ENCODE results near the gene HSD17B7. TPM values are rescaled to one million over a fixed set of nuclear protein-coding genes. Genes with fewer than 3 reads are reported as not detected.

Gene HSD17B7
- total and polyA plus RNA-seq, 2 of the 13 experiments (the other 11 are each of a cell fraction or from before 2014, with no cell fraction given), result 43.9 to 84.9 TPM

GRCh38 chr1:162741574-162741973, 48.9 kb upstream of the HSD17B7 start:
- no peak overlapping the region for H3K27ac ChIP-seq (ENCODE audit: extremely low read length, insufficient read depth, low read length)
- intact Hi-C loops (cut with micrococcal nuclease; ENCODE audit: unreplicated experiment), result no loop called here
- TF ChIP-seq GRHL1 (CRISPR knock-in tag; conservative IDR thresholded peaks at IDR 0.05) (no peak), MAFG (CRISPR knock-in tag; IDR thresholded peaks at IDR 0.05) (no peak), HMG20B (CRISPR knock-in tag; conservative IDR thresholded peaks at IDR 0.05) (no peak), BATF2 (CRISPR knock-in tag; IDR thresholded peaks at IDR 0.05) (no peak), ZFP36 (IDR thresholded peaks at IDR 0.05; ENCODE audit: borderline replicate concordance, low read depth, low read length, partially characterized antibody) (no peak), ZNF230 (CRISPR knock-in tag; IDR thresholded peaks at IDR 0.05) (no peak), RAD21 (CRISPR knock-in tag; IDR thresholded peaks at IDR 0.05) (no peak), FUBP1 (CRISPR knock-in tag; IDR thresholded peaks at IDR 0.05; ENCODE audit: borderline replicate concordance) (no peak), ZNF207 (IDR thresholded peaks at IDR 0.05; ENCODE audit: borderline replicate concordance) (no peak), ZBTB44 (CRISPR knock-in tag; IDR thresholded peaks at IDR 0.05) (no peak), DRAP1 (CRISPR knock-in tag; IDR thresholded peaks at IDR 0.05) (no peak), ERF (CRISPR knock-in tag; IDR thresholded peaks at IDR 0.05) (no peak), HES4 (CRISPR knock-in tag; IDR thresholded peaks at IDR 0.05; ENCODE audit: borderline replicate concordance) (no peak), PRDM15 (CRISPR knock-in tag; IDR thresholded peaks at IDR 0.05) (no peak), ZNF792 (CRISPR knock-in tag; IDR thresholded peaks at IDR 0.05) (no peak), RFXAP (CRISPR knock-in tag; IDR thresholded peaks at IDR 0.05; ENCODE audit: borderline replicate concordance) (no peak)
- no peak for FAIRE-seq
- 93% methylated on average over 2 of the region's 2 CpGs for WGBS (ENCODE audit: low lambda C conversion rate)
- in situ Hi-C loops (cut with HindIII; ENCODE audit: extremely low pct_ligation_motif_present, low pct_unique_long_range_greater_than_20kb), result no loop called here
- H3K79me2 ChIP-seq (ENCODE audit: insufficient read depth, low read length), result no peaks in the 10 kb centered on the region
- no peaks in the 10 kb centered on the region for H4K20me1 ChIP-seq (ENCODE audit: insufficient read depth, low read length)
- H3K27me3 ChIP-seq (ENCODE audit: control insufficient read depth in 1 of 2, insufficient read depth in 2 of 2, low read length in 2 of 2), result no peaks in the 10 kb centered on the region
- BruUV-seq (replicated peaks), result no TSS peak
- no peaks in the 10 kb centered on the region for H3K9me3 ChIP-seq (ENCODE audit: low read length)
- no peaks in the 10 kb centered on the region for H3K36me3 ChIP-seq (replicated peaks in 1 of 2; ENCODE audit: control insufficient read depth in 1 of 2, insufficient read depth in 2 of 2, low read length in 2 of 2)
- POLR2A ChIA-PET, result no interaction called here
- CTCF ChIA-PET (ENCODE audit: low intra/inter-chr PET ratio, low total read pairs), result no interaction called here
- no peak for ATAC-seq
- H2AFZ ChIP-seq (ENCODE audit: low read length), result no peak overlapping the region
- H3K4me1 ChIP-seq (ENCODE audit: insufficient read depth, low read length), result peaks cover 18% of the 10 kb centered on the region
- DNase-seq (ENCODE audit: low spot score), result no peak
- no peak overlapping the region for H3K4me3 ChIP-seq (replicated peaks in 1 of 3; ENCODE audit: insufficient read depth in 1 of 3, low read depth in 2 of 3, low read length in 3 of 3)
- H3K9ac ChIP-seq (ENCODE audit: insufficient read depth, low read depth, low read length), result no peak overlapping the region
- H3K4me2 ChIP-seq (ENCODE audit: low read depth, low read length), result no peak overlapping the region
